NCI-H2107 treated with DMSO at 0.1 percent for 48 hours (cell line): ENCODE measurements around the gene CDH13.

Source experiments
- DNase-seq: peaks from one replicate; lab custom pipeline; 2025; ENCODE audit not compliant: unreplicated experiment; lab: John Stamatoyannopoulos, UW

CDH13 gene

DNA sequence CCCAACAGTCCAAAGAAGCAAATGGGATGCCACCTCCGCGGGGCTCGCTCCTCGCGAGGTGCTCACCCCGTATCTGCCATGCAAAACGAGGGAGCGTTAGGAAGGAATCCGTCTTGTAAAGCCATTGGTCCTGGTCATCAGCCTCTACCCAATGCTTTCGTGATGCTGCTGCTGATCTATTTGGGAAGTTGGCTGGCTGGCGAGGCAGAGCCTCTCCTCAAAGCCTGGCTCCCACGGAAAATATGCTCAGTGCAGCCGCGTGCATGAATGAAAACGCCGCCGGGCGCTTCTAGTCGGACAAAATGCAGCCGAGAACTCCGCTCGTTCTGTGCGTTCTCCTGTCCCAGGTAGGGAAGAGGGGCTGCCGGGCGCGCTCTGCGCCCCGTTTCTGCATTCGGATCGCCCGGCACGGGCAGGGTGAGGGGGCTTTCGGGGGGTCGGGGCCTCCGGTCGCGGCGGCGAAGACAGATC lies at the start of gene CDH13:
CDH13 (plus strand) TSS at position 179 of the 471 bp plus-strand sequence.
- no peak for DNase-seq

DNA sequence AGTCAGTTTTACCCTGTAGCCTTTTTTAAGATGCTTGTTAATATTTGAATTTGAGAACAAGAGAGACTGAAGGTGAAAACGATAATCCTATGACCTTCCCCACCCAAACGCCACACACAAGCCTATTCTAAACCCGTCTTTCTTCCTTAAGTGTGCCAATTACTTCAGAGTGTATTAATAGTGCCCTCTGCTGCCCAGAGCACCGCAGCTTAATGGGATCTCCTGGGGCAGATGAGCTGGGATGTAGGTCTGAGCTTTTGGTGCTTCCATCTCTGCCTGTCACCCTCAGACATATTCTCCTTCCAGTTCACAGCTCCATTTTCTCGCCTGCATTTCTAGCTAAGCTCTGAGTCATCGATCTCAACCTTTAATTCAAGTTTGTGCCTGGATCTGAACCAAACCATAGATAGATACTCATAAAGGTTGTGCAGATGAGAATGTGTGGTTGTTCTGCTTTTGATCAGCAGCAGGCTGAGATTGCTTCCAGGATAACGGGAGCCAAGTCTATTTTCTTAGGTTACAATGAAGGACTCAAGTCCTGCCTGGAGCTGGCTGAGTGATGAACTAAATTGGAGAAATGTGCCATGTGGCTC lies 46.4 kb upstream of the CDH13 start:
- DNase-seq, result peak; percentile 0

DNA sequence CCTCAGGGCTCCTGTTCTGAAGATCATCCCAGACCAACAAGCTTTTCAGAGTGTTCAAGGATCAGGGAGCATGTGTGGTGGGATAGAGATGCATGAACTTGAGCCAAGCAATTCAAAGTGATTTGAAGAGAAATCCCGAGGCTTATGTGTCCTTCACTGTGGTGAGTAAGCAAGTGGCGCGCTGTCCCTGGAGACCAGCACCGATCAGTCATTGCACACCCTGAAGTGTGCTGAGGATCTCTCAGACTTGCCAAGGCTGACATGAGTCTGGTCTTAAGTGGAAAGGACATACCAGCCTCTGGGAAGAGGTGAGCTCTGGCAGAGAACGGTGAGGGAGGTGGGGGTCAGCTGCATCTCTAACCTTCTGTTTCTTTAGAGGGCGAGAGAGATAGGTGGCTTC lies 43.8 kb upstream of the CDH13 start:
- DNase-seq, result no peak

DNA sequence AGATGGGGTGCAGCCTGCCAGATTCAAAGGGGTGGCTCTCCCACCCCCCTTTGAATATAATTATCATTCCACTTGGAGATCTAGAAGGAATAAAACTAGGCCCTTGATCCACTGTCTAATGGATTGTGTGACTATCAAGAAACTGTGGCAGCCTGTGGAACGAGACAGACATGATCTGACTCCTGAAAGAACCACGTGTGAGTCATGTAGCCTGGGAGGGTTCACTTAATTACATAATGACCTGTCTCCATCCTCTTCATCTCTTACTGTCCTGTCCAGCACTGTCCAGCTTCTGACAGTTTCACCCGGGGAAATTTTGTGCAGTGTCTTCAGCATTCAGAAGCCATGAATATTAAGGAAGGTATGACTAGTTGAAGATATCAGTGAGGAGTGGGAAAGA lies 43.3 kb upstream of the CDH13 start:
- no peak for DNase-seq

GRCh38 chr16:82584553-82585152 lies 42.1 kb upstream of the CDH13 start:
- DNase-seq, result no peak

- no peak for DNase-seq
These were observed 41.1 kb upstream of the CDH13 start for GRCh38 chr16:82585675-82586074.

DNA sequence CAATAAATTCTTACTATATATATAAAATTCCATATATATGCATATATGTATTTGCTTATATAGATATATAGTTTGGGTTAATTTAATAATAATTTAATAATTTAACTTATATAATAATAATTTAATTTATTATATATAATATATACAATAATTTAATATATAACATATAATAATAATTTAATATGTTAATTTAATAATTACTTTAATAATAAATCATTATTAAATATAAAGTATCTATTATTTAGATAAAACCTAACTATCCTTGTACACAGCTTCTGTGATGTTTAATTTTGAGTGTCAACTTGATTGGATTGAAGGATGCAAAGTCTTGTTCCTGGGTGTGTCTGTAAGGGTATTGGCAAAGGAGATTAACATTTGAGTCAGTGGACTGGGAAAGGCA lies 40.6 kb upstream of the CDH13 start:
- DNase-seq, result no peak

DNA sequence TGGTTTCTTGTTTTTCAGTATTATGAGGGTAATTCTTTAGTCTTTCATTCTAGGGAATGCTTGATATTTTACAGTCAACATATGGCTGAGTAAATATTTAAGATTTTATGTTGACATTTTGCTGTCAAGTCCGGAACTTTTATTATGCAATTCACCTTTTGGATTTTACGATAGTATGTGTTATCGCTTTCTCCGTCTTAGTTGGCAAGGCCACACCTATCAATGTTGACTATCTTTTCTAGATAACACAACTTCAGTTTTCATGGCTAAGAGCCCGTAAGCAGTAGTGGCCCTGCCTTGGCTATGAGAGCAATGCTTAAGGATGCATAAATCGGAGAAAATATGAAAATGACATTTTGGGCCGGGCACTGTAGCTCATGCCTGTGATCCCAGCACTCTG lies 39.5 kb upstream of the CDH13 start:
- DNase-seq, result no peak

- DNase-seq, result no peak
These were observed 37.4 kb upstream of the CDH13 start for GRCh38 chr16:82589407-82589806.

GRCh38 chr16:82594114-82594513 lies 32.7 kb upstream of the CDH13 start:
- no peak for DNase-seq

DNA sequence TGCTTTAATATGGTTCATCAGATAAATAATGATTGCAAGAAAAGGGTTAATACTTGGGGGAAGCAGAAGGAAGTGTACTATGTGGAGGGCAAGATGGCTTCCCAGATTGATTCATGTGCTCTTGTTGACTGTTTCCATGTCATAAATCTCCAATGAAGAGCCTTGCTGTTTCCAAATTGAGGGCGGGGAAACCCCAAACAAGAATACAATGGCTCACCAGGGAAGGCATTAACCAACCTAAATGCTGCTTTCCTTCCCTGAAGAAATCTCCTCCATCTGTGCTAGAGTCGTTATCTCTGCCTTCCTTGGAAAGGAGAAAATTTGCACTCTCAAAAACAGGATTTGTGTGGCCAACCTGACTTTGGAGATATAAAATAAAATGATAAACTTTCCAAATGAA lies 28.0 kb upstream of the CDH13 start:
- DNase-seq, result no peak

- DNase-seq, result no peak
These were observed 24.7 kb upstream of the CDH13 start for GRCh38 chr16:82601989-82602640.

DNA sequence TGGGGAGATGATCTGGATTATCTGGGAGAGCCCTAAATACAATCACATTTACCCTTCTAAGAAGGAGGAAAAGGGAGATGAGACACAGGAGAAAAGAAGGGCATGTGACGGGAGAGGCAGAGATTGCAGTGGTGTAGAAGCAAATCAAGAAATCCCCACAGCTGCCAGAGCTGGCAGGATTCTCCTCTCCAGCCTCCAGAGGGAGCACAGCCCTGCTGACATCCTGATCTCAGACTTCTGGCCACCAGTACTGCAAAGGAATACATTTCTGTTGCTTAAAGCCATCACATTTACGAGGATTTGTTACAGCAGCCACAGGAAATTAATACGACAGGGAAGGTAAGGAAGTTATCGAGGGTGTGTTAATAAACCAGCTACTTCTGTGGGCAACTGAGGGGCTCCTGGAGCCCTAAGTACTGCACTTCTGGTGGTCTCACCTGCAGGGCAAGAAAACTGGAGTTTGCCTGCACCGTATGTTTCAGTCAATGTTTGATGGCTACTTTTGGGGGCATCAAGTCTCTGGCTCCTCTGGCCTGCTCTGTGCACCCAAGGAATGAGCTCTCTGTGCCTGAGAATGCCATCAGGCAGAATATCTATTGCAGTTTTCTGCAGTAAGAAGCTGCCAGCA lies 22.9 kb upstream of the CDH13 start:
- DNase-seq, result no peak

- no peak for DNase-seq
These were observed 21.7 kb upstream of the CDH13 start for GRCh38 chr16:82605076-82605475.

GRCh38 chr16:82605863-82606620 lies 20.7 kb upstream of the CDH13 start:
- no peak for DNase-seq

DNA sequence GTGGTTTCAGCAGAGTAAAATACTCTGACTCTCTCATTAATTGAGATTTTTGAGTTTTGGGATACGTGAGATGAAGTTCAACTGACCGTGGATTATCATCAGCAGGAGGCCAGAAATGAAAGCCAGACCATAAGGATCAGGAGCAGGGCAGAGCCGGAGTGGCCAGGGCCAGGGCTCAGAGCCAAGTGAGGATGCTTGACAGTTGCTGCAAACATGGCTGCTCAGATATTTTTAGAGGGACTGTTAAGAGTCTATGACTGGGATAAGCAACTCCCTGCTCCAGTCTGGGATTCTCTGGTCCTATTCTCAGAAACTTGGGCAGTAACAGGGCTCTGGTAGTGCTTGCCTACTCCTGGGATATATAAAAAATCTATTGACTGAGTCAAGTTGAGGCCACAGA lies 17.6 kb upstream of the CDH13 start:
- DNase-seq, result no peak

DNA sequence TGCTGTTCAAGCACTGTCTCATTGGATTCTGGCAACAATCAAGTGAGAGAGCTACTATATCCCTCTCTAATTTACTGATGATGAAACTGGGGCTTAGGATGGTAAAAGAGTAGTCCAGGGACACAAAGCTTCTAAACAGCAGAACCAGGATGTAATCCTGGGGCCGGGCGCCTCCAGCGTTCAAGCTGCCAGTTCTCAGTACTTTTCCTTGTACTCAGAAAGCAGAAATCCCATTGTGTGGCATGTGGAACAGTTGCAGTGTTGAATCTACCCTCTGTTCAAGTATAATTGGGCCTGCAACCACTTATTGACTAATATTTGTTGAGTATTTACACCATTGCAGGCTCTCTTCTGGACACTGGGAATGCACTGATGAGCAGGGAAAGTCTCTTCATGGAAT lies 14.5 kb upstream of the CDH13 start:
- no peak for DNase-seq

DNA sequence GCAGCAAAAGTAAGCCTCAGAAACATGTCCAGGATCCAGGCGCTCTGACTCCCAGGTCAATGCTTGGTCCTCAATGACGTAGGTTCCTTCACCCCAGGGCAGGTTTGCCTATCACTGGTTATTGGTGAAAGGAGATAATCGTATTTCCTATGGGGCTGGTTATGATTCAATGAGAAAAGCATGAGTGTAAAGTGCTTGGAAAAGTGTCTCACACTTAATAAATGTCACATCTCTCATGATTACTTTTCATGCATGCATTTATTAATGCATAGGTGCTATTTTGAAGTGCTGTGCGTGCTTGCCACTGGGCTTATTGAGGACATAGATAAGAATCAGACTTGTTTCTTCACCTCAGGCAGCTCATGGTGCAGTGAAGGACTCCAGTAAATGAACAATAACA lies 10.4 kb upstream of the CDH13 start:
- DNase-seq, result no peak

DNA sequence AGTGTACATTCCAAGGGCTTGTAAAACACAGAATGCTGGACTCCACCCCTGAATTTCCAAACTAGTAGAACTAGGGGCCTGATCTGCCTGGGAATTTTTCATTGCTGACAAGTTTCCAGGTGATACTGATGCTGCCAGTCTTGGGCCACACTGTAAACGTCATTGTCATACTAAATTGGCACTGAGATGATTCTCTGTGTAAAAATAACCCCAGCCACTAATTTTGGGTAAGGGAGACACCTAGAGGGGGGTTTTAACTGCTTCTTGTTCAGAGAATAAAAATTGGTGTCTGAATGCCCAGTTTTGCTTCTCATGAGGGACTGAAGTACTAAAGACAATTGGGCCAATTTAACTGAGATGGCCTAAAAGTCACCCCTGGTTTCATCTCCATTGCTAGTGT lies 5.0 kb upstream of the CDH13 start:
- DNase-seq, result no peak

DNA sequence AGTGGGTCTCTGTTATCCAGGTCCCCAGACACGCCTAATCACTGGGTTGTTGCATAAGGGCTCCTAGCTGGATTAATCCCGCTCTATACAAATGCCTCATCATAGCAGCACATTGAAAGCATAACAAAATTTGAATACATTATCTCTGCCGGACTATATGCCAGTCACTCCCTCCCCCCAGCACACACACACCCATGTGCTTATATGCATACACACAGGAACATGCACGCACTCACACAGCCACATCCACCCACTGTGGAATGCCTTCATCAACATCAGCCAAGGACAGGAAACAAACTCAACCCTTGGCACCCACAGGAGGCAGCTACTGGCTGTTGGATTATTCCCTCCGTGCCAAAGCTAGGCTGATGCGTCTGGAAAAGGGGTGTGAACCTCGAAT lies 3.5 kb upstream of the CDH13 start:
- no peak for DNase-seq
